ENCODE measurements around the gene ASB15. TPM values are rescaled to one million over a fixed set of nuclear protein-coding genes. Genes with fewer than 3 reads are reported as not detected.

Gene ASB15
- total RNA-seq, 1 donor from 2014 or later = not detected

GRCh38 chr7:123647106-123647730 lies 45.6 kb downstream of the ASB15 start:
- H3K4me3 Mint-ChIP-seq (ENCODE audit: unreplicated experiment) = no peak overlapping the region
- no peaks in the 10 kb centered on the region for H3K9me3 Mint-ChIP-seq (ENCODE audit: unreplicated experiment)
- H3K27me3 Mint-ChIP-seq (ENCODE audit: unreplicated experiment) = peaks cover 1% of the 10 kb centered on the region
- no peak overlapping the region for H3K27ac Mint-ChIP-seq (ENCODE audit: unreplicated experiment)
- no peaks in the 10 kb centered on the region for H3K36me3 Mint-ChIP-seq (ENCODE audit: low read depth, unreplicated experiment)
- no peak for DNase-seq (ENCODE audit: low spot score)
- TF ChIP-seq, protein P1, sequence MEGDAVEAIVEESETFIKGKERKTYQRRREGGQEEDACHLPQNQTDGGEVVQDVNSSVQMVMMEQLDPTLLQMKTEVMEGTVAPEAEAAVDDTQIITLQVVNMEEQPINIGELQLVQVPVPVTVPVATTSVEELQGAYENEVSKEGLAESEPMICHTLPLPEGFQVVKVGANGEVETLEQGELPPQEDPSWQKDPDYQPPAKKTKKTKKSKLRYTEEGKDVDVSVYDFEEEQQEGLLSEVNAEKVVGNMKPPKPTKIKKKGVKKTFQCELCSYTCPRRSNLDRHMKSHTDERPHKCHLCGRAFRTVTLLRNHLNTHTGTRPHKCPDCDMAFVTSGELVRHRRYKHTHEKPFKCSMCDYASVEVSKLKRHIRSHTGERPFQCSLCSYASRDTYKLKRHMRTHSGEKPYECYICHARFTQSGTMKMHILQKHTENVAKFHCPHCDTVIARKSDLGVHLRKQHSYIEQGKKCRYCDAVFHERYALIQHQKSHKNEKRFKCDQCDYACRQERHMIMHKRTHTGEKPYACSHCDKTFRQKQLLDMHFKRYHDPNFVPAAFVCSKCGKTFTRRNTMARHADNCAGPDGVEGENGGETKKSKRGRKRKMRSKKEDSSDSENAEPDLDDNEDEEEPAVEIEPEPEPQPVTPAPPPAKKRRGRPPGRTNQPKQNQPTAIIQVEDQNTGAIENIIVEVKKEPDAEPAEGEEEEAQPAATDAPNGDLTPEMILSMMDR (IDR thresholded peaks at IDR 0.05; ENCODE audit: unreplicated experiment) = no peak
- peaks cover 22% of the 10 kb centered on the region for H3K4me1 Mint-ChIP-seq (ENCODE audit: unreplicated experiment)

DNA sequence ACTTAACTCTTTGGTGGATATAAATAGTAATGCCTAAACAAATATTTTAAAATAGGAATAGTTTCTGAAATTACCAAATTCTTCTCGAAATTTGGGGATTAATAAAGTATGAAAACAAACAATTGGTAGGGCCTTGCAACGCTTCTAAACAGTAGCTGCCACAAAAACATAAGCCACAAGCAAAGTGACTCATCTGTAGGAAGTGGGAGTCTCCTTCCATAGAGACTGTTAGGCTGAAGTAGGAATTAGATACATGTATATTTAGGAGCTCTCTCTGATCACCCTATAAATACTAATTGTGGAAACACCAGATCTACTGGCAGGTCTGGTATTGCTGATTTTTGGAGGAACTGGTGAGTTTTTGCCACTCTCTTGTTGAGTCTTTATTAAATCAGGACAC lies 48.3 kb downstream of the ASB15 start:
- TF ChIP-seq, protein P1 (IDR thresholded peaks at IDR 0.05; ENCODE audit: unreplicated experiment) = no peak
- DNase-seq (ENCODE audit: low spot score) = no peak
- H3K4me1 Mint-ChIP-seq (ENCODE audit: unreplicated experiment) = peaks cover 12% of the 10 kb centered on the region
- H3K36me3 Mint-ChIP-seq (ENCODE audit: low read depth, unreplicated experiment) = no peaks in the 10 kb centered on the region
- no peak overlapping the region for H3K27ac Mint-ChIP-seq (ENCODE audit: unreplicated experiment)
- H3K4me3 Mint-ChIP-seq (ENCODE audit: unreplicated experiment) = no peak overlapping the region
- no peaks in the 10 kb centered on the region for H3K27me3 Mint-ChIP-seq (ENCODE audit: unreplicated experiment)
- H3K9me3 Mint-ChIP-seq (ENCODE audit: unreplicated experiment) = no peaks in the 10 kb centered on the region

DNA sequence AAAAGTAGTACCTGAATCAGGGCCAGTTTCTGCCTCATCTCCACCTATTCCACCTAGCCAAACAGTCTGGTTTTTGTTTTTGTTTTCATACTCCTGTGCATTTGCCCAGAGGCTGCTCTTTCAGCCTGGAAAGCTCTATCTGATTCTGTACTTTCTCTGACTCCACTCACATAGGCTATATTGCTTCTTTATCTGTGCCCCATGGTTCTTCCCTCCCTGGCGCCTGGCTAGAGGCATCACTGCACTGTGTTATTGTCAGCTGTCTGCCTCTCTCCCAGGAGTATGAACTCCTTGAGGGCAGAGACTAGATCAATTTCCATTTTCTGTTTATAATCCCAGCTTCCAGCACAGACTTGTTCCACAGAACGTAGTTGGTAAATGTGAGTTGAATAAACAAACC lies 49.0 kb downstream of the ASB15 start:
- no peak for DNase-seq (ENCODE audit: low spot score)
- Mint-ChIP-seq H3K9me3 (ENCODE audit: unreplicated experiment) (no peaks in the 10 kb centered on the region), H3K27ac (ENCODE audit: unreplicated experiment) (no peak overlapping the region), H3K27me3 (ENCODE audit: unreplicated experiment) (no peaks in the 10 kb centered on the region), H3K36me3 (ENCODE audit: low read depth, unreplicated experiment) (no peaks in the 10 kb centered on the region), H3K4me3 (ENCODE audit: unreplicated experiment) (no peak overlapping the region), H3K4me1 (ENCODE audit: unreplicated experiment) (peaks cover 12% of the 10 kb centered on the region)
- TF ChIP-seq, protein P1 (IDR thresholded peaks at IDR 0.05; ENCODE audit: unreplicated experiment) = no peak

- no peak overlapping the region for H3K4me3 Mint-ChIP-seq (ENCODE audit: unreplicated experiment)
Measured at GRCh38 chr7:123652406-123652805, 50.8 kb downstream of the ASB15 start.

GRCh38 chr7:123653162-123653561 lies 51.5 kb downstream of the ASB15 start:
- Mint-ChIP-seq H3K27ac (ENCODE audit: unreplicated experiment) (no peak overlapping the region), H3K27me3 (ENCODE audit: unreplicated experiment) (no peaks in the 10 kb centered on the region), H3K36me3 (ENCODE audit: low read depth, unreplicated experiment) (no peaks in the 10 kb centered on the region), H3K4me1 (ENCODE audit: unreplicated experiment) (peaks cover 11% of the 10 kb centered on the region), H3K9me3 (ENCODE audit: unreplicated experiment) (no peaks in the 10 kb centered on the region), H3K4me3 (ENCODE audit: unreplicated experiment) (no peak overlapping the region)
- TF ChIP-seq, protein P1 (IDR thresholded peaks at IDR 0.05; ENCODE audit: unreplicated experiment) = no peak
- no peak for DNase-seq (ENCODE audit: low spot score)

More at GRCh38 chr7:123652406-123652805, 50.8 kb downstream of the ASB15 start:
- Mint-ChIP-seq H3K9me3 (ENCODE audit: unreplicated experiment) (no peaks in the 10 kb centered on the region), H3K27ac (ENCODE audit: unreplicated experiment) (no peak overlapping the region), H3K36me3 (ENCODE audit: low read depth, unreplicated experiment) (no peaks in the 10 kb centered on the region), H3K4me1 (ENCODE audit: unreplicated experiment) (peaks cover 12% of the 10 kb centered on the region), H3K27me3 (ENCODE audit: unreplicated experiment) (no peaks in the 10 kb centered on the region)
- DNase-seq (ENCODE audit: low spot score) = no peak
- TF ChIP-seq, protein P1 (IDR thresholded peaks at IDR 0.05; ENCODE audit: unreplicated experiment) = no peak
